Endometrium (tissue), 2 donors: ENCODE results near the gene NEDD4L.
"Not testable (repeated sequence)": the region's sequence is repeated elsewhere in the genome, so short reads cannot be mapped to it uniquely, and the experiment has no call there.

ENCODE experiments used
- FAIRE-seq: peaks from 2 replicates; lab custom pipeline; 2012; peaks lifted over from hg19 to GRCh38; lab: Jason Lieb, UNC
- donor health status: control.
- donor health status: control.

The NEDD4L gene

DNA sequence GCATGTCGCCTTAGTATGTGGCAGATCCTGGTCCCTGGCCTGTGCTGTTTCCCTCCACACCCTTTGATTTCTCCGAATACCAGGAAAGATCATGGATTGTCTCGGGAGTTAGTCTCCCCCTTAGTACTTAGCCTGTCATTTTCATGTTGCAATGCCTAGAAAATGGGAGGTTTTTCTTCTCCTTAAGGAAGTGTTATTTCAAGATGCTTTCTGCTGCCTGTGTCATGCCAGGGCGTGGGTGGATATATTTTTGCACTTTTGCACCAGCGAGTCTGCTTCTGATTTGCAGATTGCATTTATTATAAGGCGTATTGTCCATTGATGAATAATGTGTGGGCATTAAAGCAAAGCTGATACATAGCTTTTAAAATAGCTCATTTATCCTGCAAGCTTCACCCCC is 223.5 kb downstream of the NEDD4L start:
- no peak for FAIRE-seq

DNA sequence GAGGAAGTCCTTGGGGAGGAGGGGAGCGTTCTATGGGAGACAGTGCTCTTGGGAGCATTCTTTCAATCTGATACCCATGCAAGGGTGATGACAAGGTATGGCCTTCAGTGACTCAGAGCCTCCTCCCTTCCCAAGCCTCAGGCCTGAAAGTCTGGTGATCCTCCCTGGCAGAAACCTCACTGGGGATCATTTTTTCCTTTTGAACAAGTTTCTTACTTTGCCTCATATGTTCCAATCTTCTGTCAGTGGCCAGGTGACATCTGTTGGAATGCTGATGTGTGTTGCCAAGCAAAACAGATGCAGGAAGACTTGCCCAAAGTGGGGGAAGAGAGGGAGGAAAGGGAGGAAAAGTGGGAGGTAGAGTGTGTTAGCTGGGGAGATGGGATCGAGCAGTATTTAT is 224.8 kb downstream of the NEDD4L start:
- no peak for FAIRE-seq

DNA sequence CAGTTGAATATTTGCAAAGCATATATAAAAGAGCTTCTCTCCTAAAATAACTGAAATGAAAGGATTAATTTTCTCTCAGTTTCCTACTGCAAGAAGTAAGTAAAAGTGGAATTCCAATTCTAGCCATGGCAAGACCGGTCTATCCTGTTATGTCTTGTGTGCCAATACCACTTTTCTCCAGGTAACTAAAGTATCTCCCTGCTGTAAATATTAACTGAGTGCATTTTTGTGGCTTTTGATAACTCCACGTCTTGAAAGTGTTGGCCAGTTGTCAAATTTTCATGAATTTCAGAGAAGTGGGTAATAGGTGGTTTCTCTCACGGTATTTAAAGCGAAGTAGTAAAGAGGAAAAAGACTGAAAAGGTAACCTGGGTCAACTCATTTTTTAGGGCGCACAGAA is 225.9 kb downstream of the NEDD4L start:
- FAIRE-seq, result no peak

DNA sequence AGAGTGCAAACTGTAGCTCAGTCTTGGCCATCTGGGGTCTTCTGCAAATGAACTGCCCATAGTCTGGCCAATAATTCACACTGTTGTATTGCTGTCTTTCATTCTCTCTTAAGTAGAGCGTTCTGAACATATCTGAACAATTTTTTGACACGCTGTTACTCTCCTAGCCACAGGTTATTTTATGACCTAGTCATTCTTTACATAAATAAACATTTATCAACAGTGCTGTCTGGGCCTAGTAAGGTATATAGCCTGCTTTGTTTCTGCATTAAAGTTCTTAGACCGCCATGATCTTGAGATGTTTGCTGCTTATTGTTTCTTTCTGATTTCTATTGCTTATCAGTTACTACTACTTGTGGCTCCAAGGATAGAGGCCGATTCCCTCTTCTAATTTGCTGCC is 226.4 kb downstream of the NEDD4L start:
- FAIRE-seq, result no peak

DNA sequence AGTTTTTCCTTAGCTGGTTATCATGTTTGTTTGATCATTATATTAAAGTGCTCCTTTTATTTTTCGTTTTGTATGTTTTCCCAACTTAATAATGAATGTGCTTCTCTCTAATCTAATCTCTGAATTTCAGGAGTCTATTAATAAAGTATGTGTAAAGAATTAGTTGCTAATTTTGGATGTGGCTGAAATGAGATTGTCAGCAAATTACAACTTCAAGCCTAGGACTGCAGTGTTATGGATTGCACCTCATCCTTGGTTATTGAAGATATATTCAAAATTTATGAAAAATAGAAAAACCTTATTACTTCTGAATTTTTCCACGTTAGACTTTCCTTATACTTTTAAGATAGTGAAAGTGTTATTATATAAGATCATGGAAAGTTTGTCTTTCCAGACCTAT is 227.7 kb downstream of the NEDD4L start:
- FAIRE-seq, result no peak

DNA sequence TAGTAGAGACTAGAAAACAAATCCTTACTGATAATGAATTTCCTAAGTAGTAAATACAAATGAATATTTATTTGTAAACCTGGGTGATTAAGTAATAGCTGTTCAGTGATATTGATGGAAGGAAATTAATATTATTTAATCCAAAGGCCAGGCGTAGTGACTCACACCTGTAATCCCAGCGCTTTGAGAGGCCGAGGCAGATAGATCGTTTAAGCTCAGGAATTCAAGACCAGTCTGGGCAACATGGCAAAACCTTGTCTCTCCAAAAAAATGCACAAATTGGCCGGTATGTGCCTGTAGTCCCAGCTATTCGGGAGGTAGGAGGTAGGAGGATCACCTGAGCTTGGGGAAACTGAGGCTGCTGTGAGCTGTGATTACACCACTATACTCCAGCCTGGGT is 228.2 kb downstream of the NEDD4L start:
- no peak for FAIRE-seq

DNA sequence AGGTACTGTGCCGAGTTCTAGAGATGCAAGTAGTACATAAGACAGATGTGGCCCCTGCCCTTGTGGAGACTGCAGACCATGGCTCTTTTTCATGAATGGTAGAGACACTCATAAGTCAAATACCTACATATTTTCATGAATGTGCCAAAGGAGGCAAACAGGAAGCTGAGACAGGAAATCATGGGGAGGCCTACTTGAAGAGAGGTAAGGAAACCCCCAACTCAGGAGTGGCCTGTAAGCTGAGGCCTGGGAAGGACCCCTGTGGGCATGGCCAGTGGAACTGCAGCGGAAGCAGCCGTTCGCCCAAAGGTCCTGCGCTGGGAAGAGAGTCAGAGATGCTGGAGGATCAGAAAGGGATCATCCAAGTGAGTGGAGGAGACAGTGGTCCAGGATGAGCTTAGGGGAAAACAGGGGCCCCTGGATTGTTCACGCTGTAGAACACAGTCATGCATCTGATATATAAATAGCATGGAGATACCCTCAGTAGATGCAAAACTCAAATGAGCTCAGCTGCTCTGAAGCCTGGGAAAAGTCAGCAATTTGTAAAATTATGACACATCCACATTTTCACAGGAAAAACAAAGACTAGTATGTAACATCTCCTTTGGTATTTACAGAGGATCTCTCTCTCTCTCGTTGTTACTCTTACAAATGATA is 228.9 kb downstream of the NEDD4L start:
- FAIRE-seq, result no peak

DNA sequence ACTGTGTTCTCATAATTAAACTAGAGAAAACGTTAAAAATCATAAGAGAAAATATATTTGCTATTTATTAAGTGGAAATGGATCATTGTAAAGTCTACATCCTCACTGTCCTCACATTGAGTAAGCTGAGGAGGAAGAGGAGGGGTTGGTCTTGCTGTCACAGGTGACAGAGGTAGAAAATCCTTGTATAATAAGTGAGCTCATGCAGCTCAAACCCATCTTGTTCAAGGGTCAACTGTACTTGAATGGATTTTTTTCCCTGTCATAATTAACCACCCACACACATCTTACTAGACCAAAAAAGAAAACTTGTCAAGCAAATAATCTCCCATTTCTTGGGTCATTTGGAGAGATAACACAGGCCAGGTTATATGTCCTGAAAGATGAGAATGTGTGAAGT is 231.2 kb downstream of the NEDD4L start:
- FAIRE-seq, result no peak

DNA sequence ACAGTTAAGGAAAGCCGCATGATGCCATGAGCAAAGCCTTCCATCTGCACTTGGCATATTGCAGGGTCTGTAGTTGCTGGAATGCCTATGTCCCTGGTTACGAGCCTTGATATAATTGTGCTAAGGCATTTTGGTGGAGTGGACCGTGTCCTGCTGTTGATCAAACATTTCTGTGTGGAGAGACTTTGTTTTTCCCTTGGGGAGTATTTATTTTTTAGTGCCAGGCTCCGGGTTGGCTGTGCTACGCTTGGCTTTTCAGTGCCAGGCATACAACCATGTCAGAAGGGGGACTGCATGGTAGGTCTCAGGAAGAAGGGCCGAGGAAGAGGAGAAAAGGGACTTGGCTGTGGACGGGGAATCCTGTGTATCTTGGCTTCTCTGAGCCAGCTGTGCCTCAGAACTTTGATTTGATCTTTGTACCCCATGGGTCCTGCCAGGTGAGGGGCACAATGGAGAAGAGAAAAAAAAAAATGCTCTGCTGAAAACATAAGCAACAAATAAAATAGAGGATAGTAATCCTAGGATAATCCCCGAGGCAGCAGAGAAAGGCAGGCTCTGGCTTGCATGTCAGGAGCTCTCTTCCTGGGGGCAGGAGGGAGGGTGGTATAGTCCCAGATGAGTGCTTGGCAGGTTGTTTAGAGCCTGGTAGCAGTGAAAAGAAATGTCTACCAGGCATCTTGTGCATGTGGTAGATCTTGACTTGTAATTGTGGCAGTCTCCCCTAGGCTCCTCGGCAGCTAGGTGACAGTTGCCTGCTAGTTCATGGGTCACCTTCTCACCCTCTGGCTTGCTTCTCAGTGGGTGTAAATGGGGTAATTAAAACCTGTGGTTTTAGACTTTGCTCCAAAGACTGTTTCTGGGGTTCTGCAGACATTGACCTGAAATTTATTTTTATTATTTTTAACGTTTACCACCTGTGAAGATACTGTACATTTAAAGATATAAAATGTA is 233.0 kb downstream of the NEDD4L start:
- FAIRE-seq, result no peak

DNA sequence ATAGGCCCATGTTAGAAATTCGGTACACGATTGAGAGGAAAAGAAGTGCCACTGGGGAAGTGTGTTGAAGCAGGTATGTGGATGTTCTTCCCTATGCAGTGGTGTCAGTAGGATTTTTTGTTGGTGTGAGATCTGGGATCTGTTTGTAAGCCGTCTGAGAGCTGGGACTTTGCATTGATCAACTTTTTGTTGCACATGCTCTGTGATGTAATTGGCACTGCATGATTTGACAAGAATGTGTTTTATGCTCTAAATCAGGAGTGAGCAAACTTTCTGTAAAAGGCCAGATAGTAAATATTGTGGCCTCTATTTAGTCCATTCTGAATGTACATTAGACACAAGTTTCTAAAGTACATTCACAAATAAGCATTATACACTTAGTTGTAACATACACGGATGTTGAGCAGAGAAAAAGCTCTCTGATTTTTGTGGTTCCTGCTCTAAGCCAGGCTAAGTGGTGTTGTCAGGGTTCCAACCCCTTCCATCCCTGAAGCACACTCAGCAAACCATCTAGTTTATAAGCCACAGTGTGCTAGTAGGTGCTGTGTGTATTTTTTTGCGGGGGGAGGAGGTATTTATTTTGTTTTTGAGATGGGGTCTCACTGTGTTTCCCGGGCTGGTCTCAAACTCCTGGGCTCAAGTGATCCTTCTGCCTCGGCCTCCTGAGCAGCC is 235.6 kb downstream of the NEDD4L start:
- FAIRE-seq, result no peak

DNA sequence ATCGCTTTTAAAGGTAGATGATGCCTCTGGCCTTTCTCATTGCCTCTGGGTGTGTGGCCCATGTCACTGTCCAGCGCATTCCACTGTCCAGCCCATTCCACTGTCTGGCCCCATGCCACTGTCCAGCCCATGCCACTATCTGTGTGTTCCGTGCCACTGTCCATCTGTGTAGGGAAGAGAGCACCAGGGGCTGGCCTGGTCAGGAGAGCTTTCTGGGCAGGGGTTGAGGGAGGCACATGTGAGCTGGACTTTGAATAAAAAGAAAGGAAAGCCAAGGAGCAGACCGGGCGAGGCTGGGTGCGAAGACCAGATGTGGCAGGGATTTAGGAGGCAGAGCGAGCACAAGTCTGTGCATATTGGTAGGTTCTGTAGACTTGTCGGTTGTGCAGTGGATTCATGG is 236.2 kb downstream of the NEDD4L start:
- no peak for FAIRE-seq

DNA sequence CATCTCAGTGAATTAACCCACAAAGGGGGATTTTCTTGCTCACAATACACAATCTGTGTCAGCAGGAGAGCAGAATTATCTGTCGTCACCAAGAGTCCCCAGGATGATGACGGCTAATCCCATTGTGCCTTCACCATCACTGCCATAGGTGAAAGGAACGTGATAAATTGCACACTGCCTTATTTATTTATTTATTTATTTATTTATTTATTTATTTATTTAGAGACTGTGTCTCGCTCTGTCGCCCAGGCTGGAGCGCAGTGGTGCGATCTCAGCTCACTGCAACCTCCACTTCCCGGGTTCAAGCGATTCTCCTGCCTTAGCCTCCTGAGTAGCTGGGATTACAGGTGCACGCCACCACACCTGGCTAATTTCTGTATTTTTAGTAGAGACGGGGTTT is 238.8 kb downstream of the NEDD4L start:
- not testable (repeated sequence) for FAIRE-seq

DNA sequence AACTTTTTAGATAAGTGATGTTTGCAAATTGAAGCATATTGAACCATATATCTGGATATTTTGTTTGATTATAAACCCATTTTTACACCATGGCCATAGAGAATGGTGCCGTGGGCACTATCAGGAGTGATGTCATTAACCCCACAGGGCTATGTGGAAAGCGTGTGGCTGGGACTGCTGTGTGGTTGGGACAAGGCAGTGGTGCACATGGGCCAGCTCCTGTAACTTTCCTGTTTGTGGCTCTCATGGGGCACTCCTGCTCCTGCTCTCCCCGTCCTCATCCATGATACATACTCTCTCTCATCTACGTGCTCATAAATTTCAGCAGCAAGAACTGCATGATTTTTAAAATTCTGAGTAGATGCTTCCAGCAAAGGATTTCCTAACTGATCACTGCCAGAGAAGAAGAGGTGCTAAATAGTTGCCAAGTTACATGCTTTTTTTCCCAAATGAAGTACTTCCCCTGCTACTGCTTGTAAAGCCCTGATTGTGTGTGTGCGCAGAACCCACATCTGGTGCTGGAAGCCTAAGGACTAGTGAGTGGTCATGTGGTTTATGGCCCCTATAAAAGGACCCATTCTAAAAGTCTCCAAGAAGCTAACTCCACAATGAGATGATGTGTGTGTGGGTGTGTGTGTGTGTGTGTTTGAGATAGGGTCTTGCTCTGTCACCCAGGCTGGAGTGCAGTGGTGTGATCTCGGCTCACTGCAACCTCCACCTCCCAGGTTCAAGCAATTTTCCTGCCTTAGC is 240.8 kb downstream of the NEDD4L start:
- FAIRE-seq, result no peak

DNA sequence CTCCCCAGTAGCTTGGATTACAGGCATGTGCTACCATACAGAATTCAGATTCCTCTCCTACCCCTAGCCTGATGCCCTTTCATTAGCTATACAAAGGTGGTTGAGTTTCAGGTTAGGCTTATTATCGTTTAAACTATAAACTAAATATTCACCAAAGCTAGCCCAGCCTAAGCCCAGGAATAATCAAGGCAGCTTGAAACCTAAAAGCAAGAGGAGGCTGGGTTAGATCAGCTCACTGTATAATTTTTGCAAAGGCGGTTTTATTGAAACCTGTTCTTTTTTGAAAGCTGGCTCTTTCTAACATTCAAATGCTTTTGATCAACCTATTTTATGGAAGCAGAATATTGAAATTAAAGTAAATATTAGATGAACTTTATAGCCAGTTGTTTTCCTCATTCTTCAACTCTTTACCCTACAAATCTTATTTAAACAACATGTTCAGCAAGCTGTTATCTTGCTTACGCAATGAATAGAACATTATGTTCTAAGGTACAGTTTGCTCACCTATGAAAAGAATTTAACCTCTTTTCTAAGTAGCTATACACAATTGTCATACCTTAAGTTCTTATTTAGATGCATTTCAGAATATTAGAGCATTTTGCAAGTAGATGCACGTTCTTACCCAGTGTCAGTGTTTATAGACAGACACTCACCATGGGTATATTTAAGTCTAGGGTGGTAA is 241.6 kb downstream of the NEDD4L start:
- no peak for FAIRE-seq

DNA sequence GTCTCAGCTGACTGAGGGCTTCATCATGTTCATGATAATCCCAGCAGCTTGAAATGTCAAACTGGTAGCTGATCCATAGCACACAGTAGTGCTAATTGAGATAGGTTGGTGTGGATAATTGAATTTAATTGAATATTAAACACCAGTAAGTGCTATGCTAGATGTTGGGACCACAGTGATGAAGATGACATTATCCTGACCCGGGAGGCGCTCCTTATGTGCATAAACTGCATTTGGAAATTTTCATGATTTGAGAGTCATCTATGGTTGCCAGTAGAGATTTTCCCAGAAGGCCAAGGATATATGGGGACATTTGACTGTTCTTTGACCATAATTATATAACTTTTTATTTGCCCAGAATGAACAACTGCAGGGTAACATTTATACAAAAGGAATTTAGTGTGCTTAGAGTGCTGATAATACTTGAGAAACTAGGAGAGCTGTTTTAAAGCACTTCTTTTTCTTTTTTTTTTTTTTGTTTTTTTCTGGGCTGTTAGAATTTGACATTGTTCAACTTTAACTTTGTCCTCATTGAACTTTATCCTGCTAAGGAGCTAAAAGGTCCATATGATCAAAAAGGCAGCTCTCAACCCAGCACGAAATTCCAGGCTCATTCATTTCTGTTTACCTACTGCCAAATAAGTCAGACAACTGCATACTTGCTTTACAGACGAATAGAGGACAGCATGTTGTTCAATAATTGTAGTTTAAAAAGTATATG is 242.8 kb downstream of the NEDD4L start:
- no peak for FAIRE-seq

DNA sequence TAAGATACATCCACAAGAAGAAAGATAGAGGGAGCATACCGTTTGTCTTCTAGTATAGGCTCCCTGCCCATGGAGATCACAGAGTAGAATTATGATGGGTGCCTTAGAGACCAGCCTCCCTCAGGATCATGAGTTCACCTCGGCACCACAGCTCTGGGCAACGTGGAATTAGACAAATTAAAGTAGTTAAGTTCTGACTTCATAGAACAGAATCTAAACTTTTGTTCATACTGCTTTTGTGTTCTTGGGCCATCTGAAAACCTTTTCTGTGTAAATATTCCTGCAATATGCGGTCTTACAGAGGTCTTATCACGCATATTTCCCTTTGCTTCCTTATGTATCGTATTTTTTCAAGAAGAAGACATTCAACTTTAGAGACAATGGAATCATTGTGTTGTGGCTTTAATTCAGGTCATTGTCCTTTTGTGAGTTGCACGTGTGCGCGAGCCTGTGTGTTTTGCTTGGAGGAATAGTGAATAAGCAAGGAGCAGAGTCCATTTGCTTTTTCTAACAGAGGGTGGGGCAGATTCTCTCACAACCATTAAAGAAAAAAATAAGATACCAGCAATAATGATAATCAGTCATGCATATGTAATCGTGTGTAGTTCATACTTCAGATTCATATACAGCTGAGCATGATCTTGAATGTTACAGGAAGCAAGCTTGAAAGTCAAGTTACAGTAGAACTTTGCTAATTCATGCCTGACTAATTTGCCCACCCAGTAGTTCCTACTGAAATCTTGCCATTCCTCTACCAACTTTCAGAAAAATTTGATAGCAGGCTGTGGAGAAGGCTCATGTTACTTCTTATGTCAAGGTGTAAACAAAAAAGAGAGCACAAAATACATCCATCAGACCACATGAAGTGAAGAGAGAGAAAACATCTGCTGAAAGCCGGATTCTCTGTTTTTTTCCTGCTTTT is 243.6 kb downstream of the NEDD4L start:
- FAIRE-seq, result no peak

DNA sequence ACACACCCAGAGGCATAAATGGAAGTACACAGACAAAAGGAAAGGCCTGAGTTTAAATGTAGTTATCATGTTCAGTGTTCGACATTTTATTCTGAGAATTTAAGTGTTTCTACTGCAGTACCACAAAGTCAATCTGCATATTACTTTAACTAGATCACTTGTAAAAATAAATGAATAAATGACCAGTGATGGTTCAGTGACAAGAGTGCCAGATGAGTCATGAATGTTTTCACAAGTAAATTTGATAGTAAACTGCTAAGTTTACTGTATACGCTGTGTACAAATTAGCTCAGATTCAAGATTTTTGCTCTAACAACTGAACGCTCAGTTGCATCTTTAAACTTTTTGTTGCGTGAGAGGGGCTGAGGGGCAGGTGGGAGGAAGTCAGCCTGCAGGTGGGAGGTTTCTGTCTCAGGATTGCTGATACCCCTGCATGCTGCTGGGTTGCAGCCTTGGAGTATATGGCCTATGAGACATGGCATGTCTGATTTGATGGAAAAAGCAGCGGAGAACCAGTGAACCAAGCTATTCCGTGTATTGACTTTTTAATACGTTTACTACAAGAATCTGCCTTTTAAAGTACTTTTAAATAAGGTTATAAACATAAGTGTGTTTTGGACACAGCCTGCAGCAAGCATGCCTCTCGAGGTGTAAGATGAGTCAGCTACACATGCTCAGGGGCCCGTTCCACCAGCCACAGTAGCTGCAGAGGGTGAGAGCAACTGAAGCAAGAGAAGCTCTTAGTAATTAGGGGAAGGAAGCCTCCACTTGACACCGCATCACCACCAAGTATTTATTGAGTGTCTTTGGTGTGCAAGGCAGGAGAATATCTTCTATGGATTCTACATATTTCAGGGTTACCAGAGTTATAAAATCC is 245.1 kb downstream of the NEDD4L start:
- no peak for FAIRE-seq

DNA sequence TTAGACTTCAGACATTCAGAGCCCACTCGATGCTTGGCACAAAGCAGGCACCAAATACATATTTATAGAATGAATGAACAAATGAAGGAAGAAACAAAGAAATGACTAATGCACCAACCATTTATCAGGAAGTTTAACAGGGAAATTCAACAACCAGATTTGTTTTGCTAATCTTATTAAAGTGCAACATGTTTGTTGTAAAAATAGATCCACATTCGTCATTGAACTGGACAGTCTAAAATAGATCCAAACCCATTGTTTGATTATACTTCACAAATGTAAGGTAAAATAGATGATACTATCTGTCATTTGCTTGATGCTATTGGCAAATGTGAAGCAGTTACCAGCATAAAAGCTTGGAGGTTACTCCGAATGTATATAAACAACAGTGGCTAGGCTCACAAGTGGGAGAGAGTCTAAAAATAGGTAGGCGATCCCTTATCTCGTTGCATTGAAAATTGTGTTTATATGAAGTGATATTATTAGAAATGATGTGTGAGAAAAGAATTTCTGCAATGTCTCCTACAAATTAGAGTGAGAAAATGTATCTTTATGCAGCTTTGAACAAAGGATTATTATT is 246.2 kb downstream of the NEDD4L start:
- no peak for FAIRE-seq

DNA sequence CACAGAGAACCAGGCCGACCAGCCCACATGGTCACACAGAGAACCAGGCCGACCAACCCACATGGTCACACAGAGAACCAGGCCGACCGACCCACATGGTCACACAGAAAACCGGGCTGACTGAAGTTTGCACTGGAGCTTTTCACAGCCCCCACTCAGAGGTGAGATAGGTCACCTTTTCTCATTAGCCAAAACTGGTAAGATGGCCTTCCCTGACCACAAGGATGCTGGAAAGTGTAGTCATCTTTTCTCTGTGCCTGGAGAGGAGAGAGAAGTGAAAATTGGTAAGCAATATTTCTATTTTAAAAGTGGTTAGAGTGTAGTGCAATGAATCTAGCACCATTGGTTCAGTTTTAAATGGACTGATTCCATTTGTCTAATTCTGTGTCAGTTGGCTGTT is 247.1 kb downstream of the NEDD4L start:
- FAIRE-seq, result no peak
